Measurements from ENCODE around the gene SAV1. TPM values are rescaled to one million over a fixed set of nuclear protein-coding genes. Genes with fewer than 3 reads are reported as not detected.

The SAV1 gene
- total RNA-seq, 3 donors from 2014 or later = 17.0 to 29.0 (median 18.0) TPM

DNA sequence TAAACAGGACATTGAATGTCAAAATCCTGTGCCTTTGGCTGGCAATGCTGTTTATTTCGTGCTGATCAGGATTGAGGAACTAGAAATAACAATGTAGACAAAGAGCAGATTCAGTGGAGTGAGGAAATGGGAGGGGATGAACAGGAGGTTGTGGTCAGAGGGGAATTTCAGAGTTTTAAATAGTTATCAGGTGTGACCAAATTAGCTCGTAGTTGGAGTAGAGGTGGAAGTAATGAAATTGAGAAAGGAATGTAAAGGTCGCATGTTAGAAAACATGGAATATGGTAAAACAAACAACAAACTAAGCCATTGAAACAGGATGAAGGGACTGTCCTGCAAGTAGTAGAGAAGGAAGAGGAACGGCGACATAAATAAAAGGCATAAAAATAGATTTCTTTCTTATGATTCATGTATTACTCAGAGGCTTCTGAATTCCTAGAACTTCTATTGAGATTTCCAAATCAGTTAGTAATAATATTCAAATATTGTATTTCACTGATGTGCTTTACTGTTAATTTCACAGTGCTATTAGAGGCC, 9.5 kb upstream of the SAV1 start:
- DNase-seq = no peak
- H3K9me3 ChIP-seq = no peaks in the 10 kb centered on the region
- TF ChIP-seq, protein P1, sequence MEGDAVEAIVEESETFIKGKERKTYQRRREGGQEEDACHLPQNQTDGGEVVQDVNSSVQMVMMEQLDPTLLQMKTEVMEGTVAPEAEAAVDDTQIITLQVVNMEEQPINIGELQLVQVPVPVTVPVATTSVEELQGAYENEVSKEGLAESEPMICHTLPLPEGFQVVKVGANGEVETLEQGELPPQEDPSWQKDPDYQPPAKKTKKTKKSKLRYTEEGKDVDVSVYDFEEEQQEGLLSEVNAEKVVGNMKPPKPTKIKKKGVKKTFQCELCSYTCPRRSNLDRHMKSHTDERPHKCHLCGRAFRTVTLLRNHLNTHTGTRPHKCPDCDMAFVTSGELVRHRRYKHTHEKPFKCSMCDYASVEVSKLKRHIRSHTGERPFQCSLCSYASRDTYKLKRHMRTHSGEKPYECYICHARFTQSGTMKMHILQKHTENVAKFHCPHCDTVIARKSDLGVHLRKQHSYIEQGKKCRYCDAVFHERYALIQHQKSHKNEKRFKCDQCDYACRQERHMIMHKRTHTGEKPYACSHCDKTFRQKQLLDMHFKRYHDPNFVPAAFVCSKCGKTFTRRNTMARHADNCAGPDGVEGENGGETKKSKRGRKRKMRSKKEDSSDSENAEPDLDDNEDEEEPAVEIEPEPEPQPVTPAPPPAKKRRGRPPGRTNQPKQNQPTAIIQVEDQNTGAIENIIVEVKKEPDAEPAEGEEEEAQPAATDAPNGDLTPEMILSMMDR (IDR thresholded peaks at IDR 0.05) = no peak
- peak; percentile 30 for ATAC-seq
- H3K4me3 ChIP-seq = no peak overlapping the region
- intact Hi-C loops (cut with DNase I, micrococcal nuclease) = no loop called here
- no peaks in the 10 kb centered on the region for H3K36me3 ChIP-seq (ENCODE audit: low read depth)
- H3K4me1 ChIP-seq (ENCODE audit: low read depth) = no peaks in the 10 kb centered on the region

DNA sequence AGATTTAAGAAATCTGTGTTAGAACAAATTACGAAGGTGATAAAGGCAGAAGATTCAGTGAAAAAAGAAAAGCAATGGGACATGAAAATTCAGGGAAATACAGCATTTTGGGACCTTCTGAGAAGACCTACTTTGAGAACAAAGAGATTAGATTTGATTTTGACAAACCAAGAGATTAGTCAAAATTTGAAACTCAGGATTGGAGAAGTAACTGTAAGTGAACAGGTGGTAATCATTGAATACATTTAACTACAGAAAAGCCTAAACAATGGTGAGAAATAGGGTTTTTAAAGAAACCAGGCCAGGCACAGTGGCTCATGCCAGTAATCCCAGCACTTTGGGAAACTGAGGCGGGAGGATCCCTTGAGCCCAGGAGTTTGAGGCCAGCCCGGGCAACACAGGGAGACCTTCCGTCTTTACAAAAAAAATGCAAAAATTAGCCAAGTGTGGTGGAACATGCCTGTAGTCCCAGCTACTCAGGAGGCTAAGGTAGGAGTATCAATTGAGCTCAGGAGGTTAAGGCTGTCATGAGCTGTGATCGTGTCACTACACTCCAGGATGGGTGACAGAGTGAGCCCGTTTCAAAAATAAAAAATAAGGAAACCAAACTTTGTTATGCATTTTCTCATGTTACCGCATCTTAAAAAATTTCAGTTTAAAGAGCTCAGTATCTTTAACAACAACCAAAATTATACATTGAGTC, 8.9 kb upstream of the SAV1 start:
- no peaks in the 10 kb centered on the region for H3K9me3 ChIP-seq
- DNase-seq (no peak), ATAC-seq (no peak)
- TF ChIP-seq, protein P1 (IDR thresholded peaks at IDR 0.05) = no peak
- no peak overlapping the region for H3K4me3 ChIP-seq
- no peaks in the 10 kb centered on the region for H3K36me3 ChIP-seq (ENCODE audit: low read depth)
- intact Hi-C loops (cut with DNase I, micrococcal nuclease) = no loop called here
- H3K4me1 ChIP-seq (ENCODE audit: low read depth) = no peaks in the 10 kb centered on the region

DNA sequence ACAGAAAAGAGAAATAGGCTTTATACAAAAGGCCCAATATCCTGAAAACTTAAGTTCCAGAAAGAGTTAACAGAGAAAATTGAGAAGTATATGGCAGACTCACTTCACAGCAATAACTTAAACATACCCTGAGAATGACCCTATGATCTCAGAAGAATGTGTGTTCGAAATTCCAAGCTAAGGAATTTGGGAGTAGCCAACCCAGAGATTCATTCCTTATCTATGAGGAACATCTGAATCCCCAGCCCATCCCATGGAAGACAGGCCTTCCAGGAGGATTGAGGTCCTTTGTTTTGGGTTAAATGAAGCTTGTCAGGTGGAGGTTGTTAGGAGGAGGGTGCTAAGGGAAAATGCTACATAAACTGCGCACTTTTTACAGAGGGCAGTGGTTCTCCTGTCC, 7.5 kb upstream of the SAV1 start:
- no peak overlapping the region for H3K4me3 ChIP-seq

GRCh38 chr14:50670866-50671256, 2.8 kb upstream of the SAV1 start:
- Histone ChIP-seq H3K36me3 (ENCODE audit: low read depth) (no peaks in the 10 kb centered on the region), H3K4me1 (ENCODE audit: low read depth) (no peaks in the 10 kb centered on the region), H3K4me3 (no peak overlapping the region), H3K9me3 (no peaks in the 10 kb centered on the region)
- TF ChIP-seq, protein P1 (IDR thresholded peaks at IDR 0.05) = no peak
- intact Hi-C loops (cut with DNase I, micrococcal nuclease) = no loop called here
- DNase-seq (no peak), ATAC-seq (no peak)

More for the DNA sequence above, 7.5 kb upstream of the SAV1 start:
- Histone ChIP-seq H3K36me3 (ENCODE audit: low read depth) (no peaks in the 10 kb centered on the region), H3K4me1 (ENCODE audit: low read depth) (no peaks in the 10 kb centered on the region), H3K9me3 (no peaks in the 10 kb centered on the region)
- DNase-seq = no peak
- ATAC-seq = no peak
- TF ChIP-seq, protein P1 (IDR thresholded peaks at IDR 0.05) = no peak
- intact Hi-C loops (cut with DNase I, micrococcal nuclease) = no loop called here

DNA sequence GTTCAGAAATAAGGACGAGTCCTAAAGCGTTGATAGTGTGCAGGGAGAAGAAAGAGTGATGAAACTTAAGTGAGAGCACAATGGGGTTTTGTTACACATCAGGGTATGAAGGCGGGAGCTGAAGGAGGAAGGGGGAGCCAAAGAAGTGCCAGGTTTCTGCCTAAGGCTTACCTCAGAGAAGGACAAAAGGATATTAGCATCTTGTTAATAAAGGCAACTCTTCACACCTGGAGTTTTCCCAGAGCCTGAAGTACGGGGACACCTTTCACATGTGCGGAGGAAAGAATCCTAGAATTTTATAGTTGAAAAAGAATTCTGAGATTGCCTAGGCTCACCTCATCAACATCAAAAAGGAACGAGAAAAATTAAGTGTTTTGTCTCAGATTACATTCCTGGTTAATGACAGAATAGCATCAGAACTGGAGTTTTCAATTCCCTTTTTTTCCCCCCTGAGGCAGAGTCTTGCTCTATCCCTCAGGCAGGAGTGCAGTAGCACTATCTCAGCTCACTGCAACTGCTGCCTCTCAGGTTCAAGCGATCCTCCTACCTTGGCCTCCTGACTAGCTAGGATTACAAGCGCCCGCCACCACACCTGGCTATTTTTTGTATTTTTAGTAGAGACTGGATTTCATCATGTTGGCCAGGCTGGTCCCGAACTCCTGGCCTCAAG, 2.2 kb upstream of the SAV1 start:
- intact Hi-C loops (cut with DNase I, micrococcal nuclease) = no loop called here
- H3K36me3 ChIP-seq (ENCODE audit: low read depth) = no peaks in the 10 kb centered on the region
- no peaks in the 10 kb centered on the region for H3K4me1 ChIP-seq (ENCODE audit: low read depth)
- H3K4me3 ChIP-seq = no peak overlapping the region
- no peak for DNase-seq
- H3K9me3 ChIP-seq = no peaks in the 10 kb centered on the region
- TF ChIP-seq, protein P1 (IDR thresholded peaks at IDR 0.05) = no peak
- ATAC-seq = no peak
